HCT116 (cell line): ENCODE data around the gene RCOR1. TPM values are rescaled to one million over a fixed set of nuclear protein-coding genes. Genes with fewer than 3 reads are reported as not detected.

ENCODE experiments used
- ATAC-seq: fragments of 200-7000 bp; cut with Tn5 transposase; 2 replicates; pipeline ENCODE4 v1.9.1; 2020; ENCODE audit warnings: mild to moderate bottlenecking, moderate library complexity
- BruUV-seq: library from RNA; stranded (reverse); fragments of 400-500 nt; replicated peaks from 2 replicates; lab custom pipeline; 2021; lab: Mats Ljungman, UMichigan
- CTCF ChIA-PET: fragments of 300-600 bp; sonication (Branson Sonifier 250); formaldehyde crosslinking; loops from one replicate; lab custom pipeline; 2021; ENCODE audit warnings: antibody characterized with exemption; lab: Charles Lee
- POLR2A ChIA-PET: fragments of 300-600, 350-600 bp; sonication (Branson Sonifier 250); formaldehyde crosslinking; loops from one replicate; lab custom pipeline; 2021; ENCODE audit warnings: antibody characterized with exemption; lab: Charles Lee
- RAD21 ChIA-PET, 2 experiments: fragments of 300-600 bp; sonication (Branson Sonifier 250); formaldehyde crosslinking; loops; one replicate each; lab custom pipeline; 2023; ENCODE audit warnings: low total read pairs in 2 of 2; ENCODE audit not compliant: uncharacterized antibody in 2 of 2, unreplicated experiment in 2 of 2, low non-redundant PET in 1 of 2; lab: Charles Lee
- DNase-seq: peaks from one replicate; pipeline ENCODE4 v3.0.0-alpha.2; 2010; ENCODE audit warnings: low read depth, low spot score
- H2AFZ ChIP-seq: fragments of 200-600 bp; shearing (Covaris generic), sonication (generic); 2 replicates; pipeline ENCODE4 v1.6.1; 2017; ENCODE audit warnings: low read depth, mixed run types, mixed read lengths, antibody characterized with exemption, low read length; ENCODE audit not compliant: poor library complexity, severe bottlenecking
- H3K27ac ChIP-seq: 2 replicates; pipeline ENCODE4 v1.5.1; 2012; ENCODE audit warnings: low read depth, low read length
- H3K27me3 ChIP-seq: fragments of 200-600 bp; sonication (generic); 2 replicates; pipeline ENCODE4 v1.6.1; 2016; ENCODE audit warnings: mixed run types, low read length, mixed read lengths; ENCODE audit not compliant: insufficient read depth
- H3K36me3 ChIP-seq, 2 experiments: fragments of 200-500 bp in 1 of 2; fragments of 200-600 bp in 1 of 2; sonication (Bioruptor generic) in 1 of 2; sonication (generic) in 1 of 2; 2 replicates each; pipeline versions ENCODE4 v1.5.1 to v1.6.1; 2014 to 2016; ENCODE audit warnings: low read length in 2 of 2, inconsistent platforms in 1 of 2, mixed read lengths in 1 of 2, mixed run types in 1 of 2; ENCODE audit not compliant: insufficient read depth in 2 of 2, control insufficient read depth in 1 of 2
- H3K4me1 ChIP-seq, 2 experiments: fragments of 200-600 bp in 1 of 2; sonication (generic) in 1 of 2; 2 replicates each; pipeline versions ENCODE4 v1.5.1 to v1.6.1; 2012 to 2017; ENCODE audit warnings: low read length in 2 of 2, inconsistent platforms in 1 of 2, mild to moderate bottlenecking in 1 of 2, mixed read lengths in 1 of 2, mixed run types in 1 of 2, moderate library complexity in 1 of 2; ENCODE audit not compliant: insufficient read depth in 2 of 2, control insufficient read depth in 1 of 2
- H3K4me2 ChIP-seq: fragments of 200-600 bp; sonication (generic); 2 replicates; pipeline ENCODE4 v1.6.1; 2017; ENCODE audit warnings: mixed run types, low read length, mixed read lengths
- H3K4me3 ChIP-seq, 2 experiments: fragments of 200-600 bp in 1 of 2; sonication (generic) in 1 of 2; replicated peaks in 1 of 2; 2 replicates each; pipeline ENCODE4 v1.5.1; 2011 to 2016; ENCODE audit warnings: low read length in 2 of 2, control low read depth in 1 of 2, low read depth in 1 of 2, mild to moderate bottlenecking in 1 of 2, mixed read lengths in 1 of 2, mixed run types in 1 of 2
- H3K79me2 ChIP-seq: fragments of 200-600 bp; sonication (generic); 2 replicates; pipeline ENCODE4 v1.6.1; 2017; ENCODE audit warnings: mild to moderate bottlenecking, mixed run types, low read length, moderate library complexity, mixed read lengths; ENCODE audit not compliant: insufficient read depth
- H3K9ac ChIP-seq: fragments of 200-600 bp; sonication (generic); 2 replicates; pipeline ENCODE4 v1.6.1; 2016; ENCODE audit warnings: low read length, mixed read lengths
- H3K9me2 ChIP-seq: fragments of 200-600 bp; sonication (generic), shearing (Covaris generic); 2 replicates; pipeline ENCODE4 v1.6.1; 2017; ENCODE audit warnings: mixed run types, mild to moderate bottlenecking, moderate library complexity; ENCODE audit not compliant: insufficient read depth
- H3K9me3 ChIP-seq, 2 experiments: fragments of 200-500 bp in 1 of 2; fragments of 200-600 bp in 1 of 2; sonication (Bioruptor generic) in 1 of 2; sonication (generic) in 1 of 2; 2 replicates each; pipeline ENCODE4 v1.6.1; 2014 to 2017; ENCODE audit warnings: low read length in 2 of 2, mixed read lengths in 2 of 2, inconsistent platforms in 1 of 2, low read depth in 1 of 2, mild to moderate bottlenecking in 1 of 2, mixed run types in 1 of 2, moderate library complexity in 1 of 2; ENCODE audit not compliant: control insufficient read depth in 1 of 2, insufficient read depth in 1 of 2
- H4K20me1 ChIP-seq: fragments of 200-600 bp; sonication (generic), shearing (Covaris generic); 2 replicates; pipeline ENCODE4 v1.6.1; 2017; ENCODE audit warnings: mixed run types, mild to moderate bottlenecking, moderate library complexity; ENCODE audit not compliant: insufficient read depth
- EGR1 ChIP-seq: IDR thresholded peaks from 2 replicates; pipeline ENCODE4 v1.6.1; 2012; ENCODE audit warnings: low read depth
- ELF1 ChIP-seq: IDR thresholded peaks from 2 replicates; pipeline ENCODE4 v1.6.1; 2012; ENCODE audit warnings: low read depth, borderline replicate concordance
- RAD21 ChIP-seq: IDR thresholded peaks from 2 replicates; pipeline ENCODE4 v1.6.1; 2012; ENCODE audit warnings: low read depth, mild to moderate bottlenecking
- SIN3A ChIP-seq: IDR thresholded peaks from 2 replicates; pipeline ENCODE4 v1.6.1; 2012; ENCODE audit warnings: low read depth
- YY1 ChIP-seq: IDR thresholded peaks from 2 replicates; pipeline ENCODE4 v1.6.1; 2011; ENCODE audit warnings: low read length, low read depth, moderate library complexity, mild to moderate bottlenecking; ENCODE audit not compliant: insufficient replicate concordance; ENCODE audit errors: extremely low read depth
- ZBTB33 ChIP-seq: IDR thresholded peaks from 2 replicates; pipeline ENCODE4 v1.6.1; 2011; ENCODE audit warnings: mild to moderate bottlenecking, low read length, moderate library complexity; ENCODE audit not compliant: insufficient replicate concordance; ENCODE audit errors: extremely low read depth
- intact Hi-C: fragments of 100-400 bp; cut with micrococcal nuclease; formaldehyde crosslinking; loops from 2 replicates; pipeline ENCODE4 v1.10.0; 2022
- total RNA-seq: library from RNA; stranded (reverse); gene quantifications from one replicate; pipeline ENCODE4 v1.2.1, GENCODE V29; 2021; ENCODE audit not compliant: unreplicated experiment

Gene RCOR1
- total RNA-seq, 1 experiment from 2014 or later = 30.7 TPM

GRCh38 chr14:102723650-102724049 lies 131.2 kb downstream of the RCOR1 start:
- Histone ChIP-seq H3K27me3 (no peaks in the 10 kb centered on the region), H3K4me3 (no peak overlapping the region), H3K27ac (no peak overlapping the region), H3K4me1 (no peaks in the 10 kb centered on the region), H4K20me1 (0 out of 2 replicates have a peak, but pooled peaks cover 4% of the 10 kb centered on the region), H2AFZ (no peak overlapping the region), H3K9me2 (no peaks in the 10 kb centered on the region), H3K9ac (no peak overlapping the region), H3K4me2 (no peak overlapping the region), H3K79me2 (peaks cover 12% of the 10 kb centered on the region; the same call in 1 of the 2 replicates), H3K9me3 (no peaks in the 10 kb centered on the region), H3K36me3 (peaks cover 27 to 40% of the 10 kb centered on the region in 2 experiments; a peak in 3 of 4 replicates)
- ChIA-PET CTCF (no interaction called here), POLR2A (no interaction called here), RAD21 (no interaction called here)
- DNase-seq (no peak), ATAC-seq (no peak)
- no TSS peak for BruUV-seq
- TF ChIP-seq ZBTB33 (no peak), YY1 (no peak), EGR1 (no peak), ELF1 (no peak), RAD21 (no peak), SIN3A (no peak)
- intact Hi-C loops = no loop called here
